GM19455 (cell line): ENCODE measurements around the gene TSC22D1.

ENCODE experiments used
- ATAC-seq: cut with Tn5 transposase; IDR thresholded peaks from one replicate; pipeline ENCODE4 v1.9.1; 2021; ENCODE audit not compliant: unreplicated experiment

The TSC22D1 gene

DNA sequence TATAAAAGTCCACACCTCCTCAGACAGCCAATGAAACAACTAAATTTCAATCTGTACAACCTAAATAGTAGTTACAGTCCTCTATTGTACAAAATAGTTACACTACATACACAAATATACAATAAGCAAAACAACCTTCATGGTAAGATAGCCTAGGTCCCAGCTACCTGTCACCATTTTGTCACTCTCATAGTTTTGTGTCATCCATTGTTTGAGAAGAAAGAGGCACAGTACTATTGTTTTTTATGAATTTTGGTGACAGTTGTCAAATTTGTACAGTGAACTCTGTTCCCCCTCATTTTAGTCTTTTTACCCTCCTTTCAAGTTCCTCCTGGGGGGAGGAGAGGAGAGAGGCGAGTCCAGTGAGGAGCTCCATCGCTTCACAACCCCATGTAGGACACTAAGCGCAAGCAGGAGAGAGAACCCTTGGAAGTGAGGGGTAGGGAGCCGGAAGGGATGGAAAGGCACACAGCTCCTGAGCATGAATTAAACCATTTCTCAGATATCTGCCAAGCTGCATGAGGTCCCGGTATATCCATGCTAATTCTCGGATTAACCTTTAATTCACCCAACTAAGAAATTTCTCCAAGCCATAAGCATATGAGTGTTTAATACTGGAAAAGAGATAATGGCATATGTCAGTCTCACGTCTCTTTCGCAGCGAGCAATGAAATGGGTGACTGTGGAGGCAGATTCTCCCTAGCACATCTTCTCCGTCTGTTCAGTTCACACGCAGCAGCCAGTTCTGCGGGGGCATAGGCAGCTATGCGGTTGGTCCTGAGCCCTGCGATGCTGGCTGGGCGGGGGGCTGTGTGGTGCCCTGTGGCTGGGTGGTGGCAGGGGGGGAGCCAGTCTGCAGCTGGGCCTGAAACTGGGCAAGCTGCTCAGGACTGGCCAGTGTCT, 142.0 kb downstream of the TSC22D1 start:
- ATAC-seq = no peak

- ATAC-seq = no peak
Observed at GRCh38 chr13:44432650-44433049, 143.5 kb downstream of the TSC22D1 start.

DNA sequence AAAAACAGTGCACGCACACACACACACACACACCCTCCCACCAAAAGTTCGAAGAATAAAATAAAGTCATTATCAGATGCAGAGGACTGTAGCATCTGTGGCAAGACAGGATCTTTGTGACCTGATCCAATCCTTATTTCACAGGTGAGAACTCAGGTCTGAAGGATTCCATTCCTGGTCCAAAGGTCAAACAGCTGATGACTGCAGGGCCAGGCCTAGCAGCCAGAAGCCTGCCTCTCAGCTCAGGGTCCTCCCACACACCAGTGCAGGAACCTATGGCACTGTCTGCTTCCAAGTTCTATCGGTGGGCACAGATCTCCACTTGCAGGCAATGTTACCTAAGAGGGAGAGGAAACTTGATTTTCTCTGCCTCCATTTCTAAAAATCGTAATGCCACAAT, 145.0 kb downstream of the TSC22D1 start:
- ATAC-seq = no peak

DNA sequence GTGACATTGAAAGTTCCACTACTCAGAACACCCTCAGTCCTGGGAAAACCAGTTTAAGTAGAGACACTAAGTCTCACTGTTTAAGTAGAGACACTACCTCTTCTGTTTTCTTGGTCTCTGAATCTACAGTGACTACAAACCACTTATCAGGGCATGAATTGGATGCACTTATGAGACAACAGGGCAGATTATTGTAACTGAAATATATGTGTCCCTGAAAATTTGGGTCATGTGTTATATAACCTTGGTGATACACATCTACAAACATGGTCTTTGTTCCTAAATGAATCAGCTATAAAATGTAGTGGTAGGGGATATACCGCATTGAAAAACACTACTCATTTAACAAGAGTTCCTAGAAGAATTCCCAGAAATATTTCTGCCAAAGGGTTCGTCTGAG, 146.8 kb downstream of the TSC22D1 start:
- no peak for ATAC-seq

DNA sequence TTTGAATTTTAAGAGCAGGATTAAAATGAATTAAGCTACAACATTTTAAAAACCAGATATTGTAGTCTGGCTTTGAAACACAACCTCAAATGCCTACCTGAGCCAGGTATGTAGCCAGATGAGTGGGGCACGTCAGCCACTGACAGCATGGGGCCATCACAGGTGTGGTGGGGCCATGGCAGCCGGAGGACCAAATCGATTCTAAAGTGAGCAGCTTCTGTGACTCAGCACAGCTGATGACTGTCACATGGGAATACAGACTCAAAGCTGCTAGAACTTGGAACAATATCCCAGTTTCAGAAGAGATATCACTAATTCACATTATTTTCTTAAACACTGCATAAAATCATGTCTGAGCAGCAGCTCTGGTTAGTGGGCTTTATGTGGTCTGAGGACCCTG, 149.7 kb downstream of the TSC22D1 start:
- no peak for ATAC-seq

- ATAC-seq = no peak
Observed at GRCh38 chr13:44425815-44426078, 150.4 kb downstream of the TSC22D1 start.

DNA sequence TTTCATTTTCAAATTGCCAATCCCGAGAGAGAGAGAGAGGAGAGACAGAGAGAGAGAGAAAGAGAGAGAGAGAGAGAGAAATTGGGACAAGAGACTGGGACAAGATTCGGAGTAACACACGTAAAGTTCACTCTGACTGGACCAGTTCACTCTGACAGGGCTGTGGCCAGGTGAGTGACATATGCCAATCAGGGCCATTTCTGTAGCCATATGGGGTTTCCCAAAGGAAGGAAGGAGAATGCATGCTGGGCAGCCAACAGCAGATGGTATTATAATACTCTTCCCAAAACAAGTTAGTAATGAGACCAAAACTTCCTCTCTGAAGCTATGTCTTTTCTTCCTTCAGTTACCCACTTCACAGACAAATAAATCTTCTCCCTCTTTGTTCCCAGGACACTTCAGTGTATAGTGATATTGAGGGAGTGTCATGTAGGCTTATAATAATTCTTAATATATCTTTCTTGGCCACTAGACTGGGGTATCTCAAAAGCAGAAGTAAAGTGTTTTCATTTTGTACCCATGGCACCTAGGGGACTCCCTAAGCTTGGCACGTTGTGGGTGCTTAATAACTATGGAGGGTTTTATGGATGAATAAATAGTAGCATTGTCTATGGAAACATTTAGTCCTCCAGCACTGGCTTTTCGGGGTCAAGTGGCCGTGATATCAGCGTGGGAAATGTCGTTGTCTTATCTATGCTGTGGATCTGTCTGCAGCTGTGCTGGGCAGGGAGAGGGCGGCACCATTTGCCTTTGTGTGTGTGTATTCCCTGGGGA, 150.9 kb downstream of the TSC22D1 start:
- no peak for ATAC-seq

GRCh38 chr13:44423824-44424223, 152.3 kb downstream of the TSC22D1 start:
- ATAC-seq = no peak

DNA sequence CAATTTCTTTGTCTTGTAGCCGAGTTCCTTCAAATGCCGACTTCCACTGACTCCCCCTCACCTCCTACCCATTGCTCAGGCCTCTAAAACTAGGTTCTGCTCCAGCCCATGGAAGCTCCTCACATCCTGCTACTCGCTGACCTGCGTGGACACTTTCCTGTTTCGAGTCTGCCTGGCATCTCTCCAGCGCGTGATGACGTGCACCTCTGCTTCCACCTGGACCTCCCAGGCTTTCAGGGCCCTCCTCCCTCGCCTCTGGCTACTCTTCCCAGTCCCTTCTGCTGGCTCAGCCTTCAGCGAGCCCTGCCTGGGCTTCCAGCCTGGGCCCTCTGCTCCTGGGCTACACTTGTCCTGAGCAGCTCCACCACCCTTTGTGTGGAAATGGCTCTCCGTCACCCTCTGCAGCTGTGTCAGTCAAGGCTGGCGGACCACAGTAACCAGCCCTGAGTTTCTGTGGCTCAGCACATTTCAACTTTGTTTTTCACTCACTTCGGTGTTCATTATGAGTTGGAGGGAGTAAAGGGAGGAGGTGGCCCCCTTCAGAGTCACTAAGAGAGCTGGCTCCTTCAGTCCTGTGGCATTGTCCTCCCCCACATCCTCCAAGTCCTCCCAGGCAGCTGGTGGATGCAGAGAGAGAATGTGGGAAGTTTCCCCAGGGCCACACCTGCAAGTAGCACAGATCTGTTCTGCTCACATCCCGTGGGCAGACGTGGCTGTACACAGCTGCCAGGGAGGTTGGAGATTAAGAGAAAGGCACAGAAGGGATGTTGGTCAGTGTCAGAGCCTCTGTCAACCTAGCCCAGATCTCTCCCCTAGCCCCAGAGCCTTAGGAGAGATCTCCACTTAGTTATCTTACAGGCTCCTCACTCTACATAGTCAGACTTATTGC, 153.1 kb downstream of the TSC22D1 start:
- no peak for ATAC-seq

GRCh38 chr13:44421853-44422525, 154.1 kb downstream of the TSC22D1 start:
- no peak for ATAC-seq

DNA sequence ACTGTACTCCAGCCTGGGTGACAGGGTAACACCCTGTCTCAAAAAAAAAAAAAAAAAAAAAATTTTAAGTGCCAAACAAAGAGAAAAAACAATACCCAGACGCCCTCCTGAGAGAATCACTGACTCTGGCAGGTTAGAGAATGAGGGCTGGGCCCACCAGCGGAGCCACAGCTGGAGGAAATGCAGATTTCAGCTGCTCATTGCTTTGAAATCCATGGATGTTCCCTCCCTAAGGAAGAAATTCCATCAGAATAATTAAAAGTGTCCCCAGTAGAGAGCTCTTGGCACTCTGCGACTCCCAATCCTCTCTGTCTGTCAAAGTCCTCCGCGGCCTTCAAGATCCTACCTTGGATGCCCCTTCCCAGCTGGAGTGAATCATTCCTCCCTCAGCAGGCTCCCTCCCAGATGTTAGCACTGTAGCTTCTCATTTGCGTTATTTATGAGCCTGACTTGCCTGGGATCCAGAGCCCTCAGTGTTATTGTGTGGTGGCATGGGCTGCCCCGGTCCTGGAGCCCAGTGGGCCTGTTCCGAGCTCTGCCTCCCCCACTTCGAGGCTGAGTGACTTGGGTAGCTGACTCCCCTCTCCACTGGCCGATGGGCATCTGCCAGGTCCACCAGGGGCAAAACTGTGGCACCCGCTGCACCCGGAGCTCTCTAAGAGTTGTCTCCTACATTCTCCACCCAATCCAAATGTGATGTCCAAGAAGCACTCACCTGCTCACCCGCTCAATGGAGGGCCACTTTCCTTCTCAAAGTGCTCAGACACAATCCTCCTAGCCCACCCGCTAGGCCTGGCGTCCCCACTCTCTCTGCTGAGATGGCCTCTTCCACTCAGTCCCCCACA, 155.5 kb downstream of the TSC22D1 start:
- no peak for ATAC-seq

DNA sequence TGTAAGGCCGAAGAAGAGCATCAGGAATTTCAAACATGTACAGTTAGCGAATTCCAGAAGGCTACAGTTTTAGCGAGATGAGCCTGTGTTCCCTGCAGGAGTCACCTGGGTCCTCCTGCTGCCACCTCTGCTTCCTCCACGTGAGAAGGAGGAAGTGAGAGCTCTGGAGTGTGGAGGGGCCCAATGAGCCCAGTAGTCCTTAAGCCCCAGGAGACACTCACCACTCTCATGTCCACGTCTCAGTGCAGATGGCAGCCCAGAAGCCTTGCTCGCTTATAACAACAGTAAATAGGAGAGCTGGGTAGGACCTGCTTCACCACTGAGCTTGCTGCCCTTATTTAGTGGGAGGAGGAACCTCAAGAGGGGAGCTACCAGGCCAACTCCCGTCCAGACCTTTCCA, 158.3 kb downstream of the TSC22D1 start:
- no peak for ATAC-seq

DNA sequence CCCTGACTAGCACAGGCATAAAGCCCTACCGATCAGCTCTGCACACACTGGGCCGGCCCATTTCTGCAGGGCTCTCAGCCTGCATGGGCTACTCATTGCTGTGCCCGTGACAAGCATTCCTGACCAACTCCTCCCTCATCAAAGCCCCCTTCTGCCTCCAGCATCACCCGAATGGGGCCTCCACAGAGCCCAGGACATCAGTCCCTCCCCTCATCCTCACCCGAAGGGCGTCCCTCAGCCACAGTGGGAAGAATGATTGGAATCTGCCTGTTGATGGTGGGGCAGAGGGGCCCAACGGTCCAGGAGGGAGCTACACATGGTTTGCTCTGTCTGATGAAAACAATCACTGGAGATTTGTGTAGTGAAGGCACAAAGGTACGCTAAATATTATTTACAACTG, 158.7 kb downstream of the TSC22D1 start:
- no peak for ATAC-seq

DNA sequence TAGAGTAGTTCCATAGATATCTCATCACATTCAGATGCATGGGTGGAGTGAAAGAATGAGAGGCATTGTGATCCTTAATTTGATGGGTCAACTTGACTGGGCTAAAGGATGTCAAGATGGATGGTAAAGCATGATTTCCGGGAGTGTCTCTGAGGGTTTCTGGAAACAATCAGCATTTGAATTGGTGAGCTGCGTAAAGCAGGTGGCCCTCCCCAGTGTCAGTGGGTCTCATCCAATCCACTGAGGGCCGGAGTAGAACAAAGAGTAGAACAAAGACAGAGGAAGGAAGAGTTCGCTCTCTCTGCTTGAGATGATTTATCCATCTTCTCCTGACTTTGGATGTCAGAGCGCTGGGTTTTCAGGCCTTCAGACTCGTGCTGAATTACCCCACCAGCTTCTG, 159.4 kb downstream of the TSC22D1 start:
- ATAC-seq = no peak

GRCh38 chr13:44416301-44416700, 159.8 kb downstream of the TSC22D1 start:
- no peak for ATAC-seq

- ATAC-seq = no peak
Observed at GRCh38 chr13:44415815-44416214, 160.3 kb downstream of the TSC22D1 start.

DNA sequence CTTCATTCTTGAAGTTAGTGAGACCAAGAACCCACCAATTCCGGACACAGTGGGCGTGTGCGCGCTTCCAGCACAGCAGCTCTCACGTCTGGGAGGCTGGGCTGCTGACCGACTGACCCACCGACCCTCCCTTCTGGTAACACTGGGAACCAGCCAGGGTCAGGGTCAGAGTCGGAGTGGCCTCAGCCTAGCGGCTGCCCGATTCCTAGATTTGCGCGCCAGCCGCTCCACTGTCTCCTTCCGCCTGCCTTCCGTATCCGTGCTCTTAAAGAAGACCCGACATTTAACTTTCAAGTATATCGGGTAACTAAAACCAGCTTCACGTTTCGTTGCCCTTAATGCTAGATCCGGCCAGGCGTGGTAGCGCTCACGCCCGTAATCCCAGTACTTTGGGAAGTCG, 161.4 kb downstream of the TSC22D1 start:
- ATAC-seq = no peak

- no peak for ATAC-seq
Observed at GRCh38 chr13:44413095-44413494, 163.0 kb downstream of the TSC22D1 start.

GRCh38 chr13:44412346-44412935, 163.7 kb downstream of the TSC22D1 start:
- ATAC-seq = no peak

DNA sequence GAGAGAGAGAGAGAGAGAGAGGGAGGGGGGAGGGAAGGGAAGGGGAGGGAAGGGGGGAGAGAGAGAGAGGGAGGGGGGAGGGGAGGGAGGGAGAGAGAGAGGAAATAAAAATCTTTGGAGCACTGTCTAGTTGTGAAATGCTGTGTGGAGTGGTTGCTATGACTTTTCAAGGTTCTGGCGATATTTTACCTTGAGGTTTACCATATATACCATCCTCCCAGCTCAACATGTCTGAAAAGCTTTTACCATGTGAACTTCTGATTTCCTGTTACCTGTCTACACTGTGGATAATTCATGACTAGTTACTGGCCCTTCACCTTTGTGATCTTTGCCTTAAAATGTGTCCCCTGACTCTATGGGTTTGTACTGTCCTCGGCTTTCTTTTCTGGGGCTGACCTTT, 164.3 kb downstream of the TSC22D1 start:
- ATAC-seq = no peak
